GM18511 (cell line): ENCODE measurements around the gene FCHSD2.
A peak's percentile ranks its signal among the peaks of the same experiment; 100 is the strongest.
"Not testable (repeated sequence)": the region's sequence is repeated elsewhere in the genome, so short reads cannot be mapped to it uniquely, and the experiment has no call there.

Source experiments
- ATAC-seq: cut with Tn5 transposase; IDR thresholded peaks from one replicate; pipeline ENCODE4 v1.9.1; 2021; ENCODE audit warnings: mild to moderate bottlenecking, moderate library complexity; ENCODE audit not compliant: unreplicated experiment

Gene FCHSD2

GRCh38 chr11:72826191-72826941, 315.8 kb downstream of the FCHSD2 start:
- no peak for ATAC-seq

- no peak for ATAC-seq
These were observed 316.5 kb downstream of the FCHSD2 start for GRCh38 chr11:72825661-72826060.

GRCh38 chr11:72824811-72825505, 317.2 kb downstream of the FCHSD2 start:
- no peak for ATAC-seq

- ATAC-seq, result no peak
These were observed 318.1 kb downstream of the FCHSD2 start for GRCh38 chr11:72824020-72824419.

- no peak for ATAC-seq
These were observed 318.9 kb downstream of the FCHSD2 start for GRCh38 chr11:72823105-72823804.

GRCh38 chr11:72821920-72822799, 320.0 kb downstream of the FCHSD2 start:
- ATAC-seq, result peak; percentile 55

GRCh38 chr11:72821221-72821919, 320.7 kb downstream of the FCHSD2 start:
- ATAC-seq, result no peak

- no peak for ATAC-seq
These were observed 321.5 kb downstream of the FCHSD2 start for GRCh38 chr11:72820439-72821139.

GRCh38 chr11:72818971-72819370, 323.1 kb downstream of the FCHSD2 start:
- no peak for ATAC-seq

GRCh38 chr11:72817966-72818365, 324.2 kb downstream of the FCHSD2 start:
- ATAC-seq, result no peak

GRCh38 chr11:72816404-72816990, 325.6 kb downstream of the FCHSD2 start:
- ATAC-seq, result no peak

GRCh38 chr11:72815110-72815618, 327.0 kb downstream of the FCHSD2 start:
- peak; percentile 17 for ATAC-seq

- peak; percentile 62 for ATAC-seq
These were observed 327.6 kb downstream of the FCHSD2 start, which contains the start of gene ATG16L2 for GRCh38 chr11:72814286-72815109. ATG16L2 (plus strand) TSS chr11:72814411; CDS start chr11:72814446, 35 bp downstream.

- ATAC-seq, result peak; percentile 58
These were observed 328.3 kb downstream of the FCHSD2 start for GRCh38 chr11:72813740-72814285.

- ATAC-seq, result peak; percentile 32
These were observed 329.0 kb downstream of the FCHSD2 start for GRCh38 chr11:72812967-72813739.

GRCh38 chr11:72812604-72812966, 329.5 kb downstream of the FCHSD2 start:
- no peak for ATAC-seq

- not testable (repeated sequence) for ATAC-seq
These were observed 330.4 kb downstream of the FCHSD2 start for GRCh38 chr11:72811686-72812085.
